GM23338 (cell line): ENCODE results near the gene MBD1. TPM values are rescaled to one million over a fixed set of nuclear protein-coding genes. Genes with fewer than 3 reads are reported as not detected.

Experiments used
- ATAC-seq: fragments of 200-7000 bp; cut with Tn5 transposase; 3 replicates; pipeline ENCODE4 v1.9.1; 2020
- DNase-seq: peaks from one replicate; pipeline ENCODE4 v3.0.0-alpha.2; 2015; ENCODE audit warnings: low spot score
- H2AFZ ChIP-seq: fragments of 200-600 bp; sonication (generic); 2 replicates; pipeline ENCODE4 v1.8.0; 2016; ENCODE audit warnings: antibody characterized with exemption, mild to moderate bottlenecking, moderate library complexity
- H3F3A ChIP-seq: fragments of 200-600 bp; sonication (generic); replicated peaks from 2 replicates; pipeline ENCODE4 v1.8.0; 2017; ENCODE audit warnings: antibody characterized with exemption, mixed run types, low read depth
- H3K27ac ChIP-seq: fragments of 200-600 bp; sonication (generic); 2 replicates; pipeline ENCODE4 v1.6.1; 2016; ENCODE audit warnings: low read depth
- H3K27me3 ChIP-seq: fragments of 200-600 bp; sonication (generic); 2 replicates; pipeline ENCODE4 v1.8.0; 2016; ENCODE audit warnings: mild to moderate bottlenecking, mixed run types, moderate library complexity; ENCODE audit not compliant: insufficient read depth
- H3K36me3 ChIP-seq: fragments of 200-600 bp; sonication (generic); 2 replicates; pipeline ENCODE4 v1.8.0; 2016; ENCODE audit warnings: mild to moderate bottlenecking; ENCODE audit not compliant: insufficient read depth
- H3K4me1 ChIP-seq: fragments of 200-600 bp; sonication (generic); 2 replicates; pipeline ENCODE4 v1.8.0; 2016; ENCODE audit warnings: mild to moderate bottlenecking, moderate library complexity; ENCODE audit not compliant: insufficient read depth
- H3K4me2 ChIP-seq: fragments of 200-600 bp; sonication (generic); 2 replicates; pipeline ENCODE4 v1.7.1; 2017; ENCODE audit warnings: mixed run types
- H3K4me3 ChIP-seq: fragments of 200-600 bp; sonication (generic); 2 replicates; pipeline ENCODE4 v1.6.1; 2016; ENCODE audit warnings: mixed run types
- H3K79me2 ChIP-seq: fragments of 200-600 bp; sonication (generic); replicated peaks from 2 replicates; pipeline ENCODE4 v1.8.0; 2017; ENCODE audit warnings: mild to moderate bottlenecking; ENCODE audit not compliant: insufficient read depth
- H3K9me2 ChIP-seq: fragments of 200-600 bp; sonication (generic); 2 replicates; pipeline ENCODE4 v1.8.0; 2017; ENCODE audit not compliant: insufficient read depth
- H4K20me1 ChIP-seq: fragments of 200-600 bp; sonication (generic); replicated peaks from 2 replicates; pipeline ENCODE4 v1.8.0; 2017; ENCODE audit warnings: mild to moderate bottlenecking; ENCODE audit not compliant: insufficient read depth
- H3K27ac Mint-ChIP-seq: 2 replicates; pipeline ENCODE4 v1.8.0; 2020; ENCODE audit warnings: inconsistent platforms, mild to moderate bottlenecking, moderate library complexity, mixed read lengths
- H3K27me3 Mint-ChIP-seq: 3 replicates; pipeline ENCODE4 v1.8.0; 2022; ENCODE audit warnings: low read depth, mild to moderate bottlenecking, moderate library complexity, mixed read lengths, inconsistent platforms; ENCODE audit not compliant: insufficient read depth, poor library complexity
- H3K36me3 Mint-ChIP-seq: 3 replicates; pipeline ENCODE4 v1.8.0; 2021; ENCODE audit warnings: low read depth, mild to moderate bottlenecking, inconsistent platforms, moderate library complexity, mixed read lengths
- H3K4me1 Mint-ChIP-seq: 3 replicates; pipeline ENCODE4 v1.8.0; 2020; ENCODE audit warnings: mild to moderate bottlenecking, inconsistent platforms, mixed read lengths
- H3K4me3 Mint-ChIP-seq: 3 replicates; pipeline ENCODE4 v1.8.0; 2021; ENCODE audit warnings: moderate library complexity, mild to moderate bottlenecking, inconsistent platforms, mixed read lengths
- H3K9me3 Mint-ChIP-seq: 3 replicates; pipeline ENCODE4 v1.8.0; 2020; ENCODE audit warnings: moderate library complexity, mild to moderate bottlenecking, inconsistent platforms, mixed read lengths
- CREB1 ChIP-seq: fragments of 250-450 bp; sonication (Bioruptor Pico); IDR thresholded peaks from 2 replicates; pipeline ENCODE4 v1.5.0; 2020; ENCODE audit warnings: low read depth, mild to moderate bottlenecking, moderate library complexity
- EZH2 ChIP-seq: fragments of 200-600 bp; sonication (generic); IDR thresholded peaks from one replicate; pipeline ENCODE4 v1.8.0; 2017; ENCODE audit warnings: antibody characterized with exemption, mild to moderate bottlenecking, low read depth; ENCODE audit not compliant: unreplicated experiment
- EZH2phosphoT487 ChIP-seq: fragments of 200-600 bp; sonication (generic); IDR thresholded peaks from one replicate; pipeline ENCODE4 v1.8.1; 2018; ENCODE audit warnings: antibody characterized with exemption; ENCODE audit not compliant: unreplicated experiment
- JUNB ChIP-seq: IDR thresholded peaks from one replicate; pipeline ENCODE4 v1.6.1; 2016; ENCODE audit warnings: antibody characterized with exemption; ENCODE audit not compliant: unreplicated experiment
- NANOG ChIP-seq: IDR thresholded peaks from 2 replicates; pipeline ENCODE4 v1.6.1; 2016; ENCODE audit warnings: antibody characterized with exemption, borderline replicate concordance
- POLR2AphosphoS5 ChIP-seq: IDR thresholded peaks from 2 replicates; pipeline ENCODE4 v1.6.1; 2016; ENCODE audit warnings: antibody characterized with exemption, low read depth
- STAT1 ChIP-seq: IDR thresholded peaks from one replicate; pipeline ENCODE4 v1.6.1; 2016; ENCODE audit warnings: antibody characterized with exemption; ENCODE audit not compliant: unreplicated experiment
- ZNF114 ChIP-seq: fragments of 250-450 bp; sonication (Bioruptor Pico); IDR thresholded peaks from 2 replicates; pipeline ENCODE4 v1.5.0; 2020; ENCODE audit warnings: mild to moderate bottlenecking, moderate library complexity
- ZNF331 ChIP-seq: fragments of 250-450 bp; sonication (Bioruptor Pico); IDR thresholded peaks from 2 replicates; pipeline ENCODE4 v1.5.0; 2020; ENCODE audit warnings: low read depth, mild to moderate bottlenecking, moderate library complexity
- polyA plus RNA-seq: library from polyadenylated mRNA; unstranded; fragments of >200 nt; fragmentation: Nextera tagmentation; extraction: Ambion mirVana; gene quantifications from 2 replicates; pipeline ENCODE4 v1.2.1, GENCODE V29; 2016
- total RNA-seq: library from RNA; depleted of rRNA; stranded (reverse); fragments of >200 nt; shearing (Covaris generic); gene quantifications from 2 replicates; pipeline ENCODE4 v1.2.3, GENCODE V29; 2014
- TF ChIP-seq, protein P1 (sequence below): IDR thresholded peaks from 2 replicates; pipeline ENCODE4 v1.6.1; 2016; ENCODE audit warnings: antibody characterized with exemption
- TF ChIP-seq, protein P2 (sequence below), 2 experiments: fragments of 200-600 bp in 1 of 2; sonication (generic) in 1 of 2; conservative IDR thresholded peaks; 2 replicates each; pipeline versions ENCODE4 v1.5.1 to v1.6.1; 2016 to 2017; ENCODE audit warnings: antibody characterized with exemption in 2 of 2, low read depth in 2 of 2, mild to moderate bottlenecking in 2 of 2, moderate library complexity in 1 of 2
- TF ChIP-seq, protein P3 (sequence below): fragments of 250-450 bp; sonication (Bioruptor Pico); IDR thresholded peaks from 2 replicates; pipeline ENCODE4 v1.5.0; 2020; ENCODE audit warnings: mild to moderate bottlenecking, moderate library complexity

The MBD1 gene
- total and polyA plus RNA-seq, 2 experiments from 2014 or later = 17.0 to 43.5 TPM

DNA sequence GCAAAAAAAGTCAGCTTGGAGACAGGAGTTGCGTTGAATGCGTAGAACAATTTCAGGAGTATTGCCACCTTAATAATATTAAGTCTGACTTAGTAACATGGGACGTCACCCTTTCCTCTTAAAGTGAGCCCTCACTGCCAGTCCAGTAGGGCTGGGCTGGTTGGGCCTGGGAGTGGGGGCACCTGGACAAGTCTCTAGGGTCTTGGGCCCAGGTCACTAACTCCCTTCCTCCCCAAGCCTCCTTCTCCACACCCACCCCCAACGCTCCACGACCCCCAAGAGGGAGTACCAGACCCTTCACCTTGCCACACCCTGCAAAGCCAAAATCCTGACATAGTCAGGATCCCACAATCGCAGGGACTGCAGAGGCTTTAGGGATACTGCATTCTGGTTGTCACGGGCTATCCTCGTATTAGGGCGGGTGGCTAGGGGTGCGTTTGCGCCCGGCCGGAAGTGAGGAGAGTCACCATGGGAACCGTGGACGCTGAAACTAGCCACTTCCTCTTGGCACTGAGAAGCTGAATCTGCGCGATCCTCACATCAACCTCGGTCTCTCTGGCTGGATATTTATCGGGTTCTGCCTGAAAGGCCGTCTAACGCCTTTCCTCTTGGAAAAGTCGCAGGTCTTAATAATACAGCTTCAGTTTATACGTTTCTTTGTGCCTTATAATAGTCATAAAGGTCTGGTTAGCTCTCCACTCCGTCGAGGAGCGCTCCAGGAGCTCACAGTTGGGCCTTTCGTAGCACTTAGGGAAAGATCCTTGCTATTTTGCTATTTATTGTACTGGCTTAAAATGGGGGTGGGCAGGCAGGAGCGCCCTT lies 16.5 kb upstream of the MBD1 start:
- H3F3A ChIP-seq = no peaks in the 10 kb centered on the region
- peak overlapping the region; percentile 60 for H3K4me3 ChIP-seq
- H3K4me1 ChIP-seq = no peaks in the 10 kb centered on the region
- no peaks in the 10 kb centered on the region for H3K79me2 ChIP-seq
- no peaks in the 10 kb centered on the region for H3K36me3 ChIP-seq
- peaks cover 14% of the 10 kb centered on the region for H3K27me3 Mint-ChIP-seq
- H3K36me3 Mint-ChIP-seq = no peaks in the 10 kb centered on the region
- H3K4me1 Mint-ChIP-seq = 0 out of 3 replicates have a peak, but pooled peaks cover 2% of the 10 kb centered on the region
- H3K27ac ChIP-seq = no peak overlapping the region
- no peaks in the 10 kb centered on the region for H3K9me2 ChIP-seq
- H3K9me3 Mint-ChIP-seq = no peaks in the 10 kb centered on the region
- DNase-seq = peak; percentile 94
- ATAC-seq = peak; percentile 96
- H3K4me2 ChIP-seq = peak overlapping the region; percentile 80
- H3K4me3 Mint-ChIP-seq = peak overlapping the region; percentile 84
- H2AFZ ChIP-seq = peak overlapping the region; percentile 77
- peak; percentile 54 for TF ChIP-seq POLR2AphosphoS5
- TF ChIP-seq EZH2phosphoT487 = no peak
- H3K27ac Mint-ChIP-seq = no peak overlapping the region
- peaks cover 40% of the 10 kb centered on the region for H3K27me3 ChIP-seq
- no peaks in the 10 kb centered on the region for H4K20me1 ChIP-seq

DNA sequence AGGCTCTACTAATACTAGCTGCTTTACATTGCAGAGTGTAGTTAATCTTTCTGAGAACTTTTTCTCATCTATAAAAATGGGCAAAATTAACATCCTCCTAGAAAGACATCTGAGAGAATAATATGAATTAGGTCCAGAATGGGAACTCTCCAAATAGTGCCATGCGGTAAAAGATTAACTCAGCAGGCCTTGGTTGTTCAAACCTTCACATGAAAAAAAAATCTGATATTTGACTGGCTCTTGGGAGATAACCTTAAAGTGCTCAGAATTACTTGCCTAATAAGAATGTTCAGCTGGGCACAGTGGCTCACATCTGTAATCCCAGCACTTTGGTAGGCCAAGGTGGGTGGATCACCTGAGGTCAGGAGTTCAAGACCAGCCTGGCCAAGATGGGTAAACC lies 11.7 kb upstream of the MBD1 start:
- H3K4me1 ChIP-seq = peaks cover 3% of the 10 kb centered on the region
- Mint-ChIP-seq H3K4me1 (no peaks in the 10 kb centered on the region), H3K27me3 (peaks cover 2% of the 10 kb centered on the region), H3K9me3 (no peaks in the 10 kb centered on the region), H3K4me3 (no peak overlapping the region), H3K36me3 (no peaks in the 10 kb centered on the region), H3K27ac (no peak overlapping the region)
- H3F3A ChIP-seq = no peaks in the 10 kb centered on the region
- no peak for DNase-seq
- no peak for ATAC-seq
- no peak overlapping the region for H2AFZ ChIP-seq
- no peaks in the 10 kb centered on the region for H3K27me3 ChIP-seq
- H3K36me3 ChIP-seq = no peaks in the 10 kb centered on the region
- H3K4me2 ChIP-seq = no peak overlapping the region
- no peaks in the 10 kb centered on the region for H3K9me2 ChIP-seq
- H3K79me2 ChIP-seq = no peaks in the 10 kb centered on the region
- no peaks in the 10 kb centered on the region for H4K20me1 ChIP-seq
- H3K4me3 ChIP-seq = no peak overlapping the region
- H3K27ac ChIP-seq = no peak overlapping the region
- TF ChIP-seq CREB1 (CRISPR knock-in tag) = no peak
- TF ChIP-seq ZNF114 (CRISPR knock-in tag) = no peak
- TF ChIP-seq, protein P1, sequence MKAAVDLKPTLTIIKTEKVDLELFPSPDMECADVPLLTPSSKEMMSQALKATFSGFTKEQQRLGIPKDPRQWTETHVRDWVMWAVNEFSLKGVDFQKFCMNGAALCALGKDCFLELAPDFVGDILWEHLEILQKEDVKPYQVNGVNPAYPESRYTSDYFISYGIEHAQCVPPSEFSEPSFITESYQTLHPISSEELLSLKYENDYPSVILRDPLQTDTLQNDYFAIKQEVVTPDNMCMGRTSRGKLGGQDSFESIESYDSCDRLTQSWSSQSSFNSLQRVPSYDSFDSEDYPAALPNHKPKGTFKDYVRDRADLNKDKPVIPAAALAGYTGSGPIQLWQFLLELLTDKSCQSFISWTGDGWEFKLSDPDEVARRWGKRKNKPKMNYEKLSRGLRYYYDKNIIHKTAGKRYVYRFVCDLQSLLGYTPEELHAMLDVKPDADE = no peak
- TF ChIP-seq STAT1 = no peak
- no peak for TF ChIP-seq JUNB
- no peak for TF ChIP-seq POLR2AphosphoS5
- no peak for TF ChIP-seq EZH2
- no peak for TF ChIP-seq NANOG
- TF ChIP-seq, protein P2, sequence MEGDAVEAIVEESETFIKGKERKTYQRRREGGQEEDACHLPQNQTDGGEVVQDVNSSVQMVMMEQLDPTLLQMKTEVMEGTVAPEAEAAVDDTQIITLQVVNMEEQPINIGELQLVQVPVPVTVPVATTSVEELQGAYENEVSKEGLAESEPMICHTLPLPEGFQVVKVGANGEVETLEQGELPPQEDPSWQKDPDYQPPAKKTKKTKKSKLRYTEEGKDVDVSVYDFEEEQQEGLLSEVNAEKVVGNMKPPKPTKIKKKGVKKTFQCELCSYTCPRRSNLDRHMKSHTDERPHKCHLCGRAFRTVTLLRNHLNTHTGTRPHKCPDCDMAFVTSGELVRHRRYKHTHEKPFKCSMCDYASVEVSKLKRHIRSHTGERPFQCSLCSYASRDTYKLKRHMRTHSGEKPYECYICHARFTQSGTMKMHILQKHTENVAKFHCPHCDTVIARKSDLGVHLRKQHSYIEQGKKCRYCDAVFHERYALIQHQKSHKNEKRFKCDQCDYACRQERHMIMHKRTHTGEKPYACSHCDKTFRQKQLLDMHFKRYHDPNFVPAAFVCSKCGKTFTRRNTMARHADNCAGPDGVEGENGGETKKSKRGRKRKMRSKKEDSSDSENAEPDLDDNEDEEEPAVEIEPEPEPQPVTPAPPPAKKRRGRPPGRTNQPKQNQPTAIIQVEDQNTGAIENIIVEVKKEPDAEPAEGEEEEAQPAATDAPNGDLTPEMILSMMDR (conservative IDR thresholded peaks at IDR 0.05; ENCODE audit: low read depth in 2 of 2) = no peak
- TF ChIP-seq EZH2phosphoT487 = no peak
- TF ChIP-seq, protein P3, sequence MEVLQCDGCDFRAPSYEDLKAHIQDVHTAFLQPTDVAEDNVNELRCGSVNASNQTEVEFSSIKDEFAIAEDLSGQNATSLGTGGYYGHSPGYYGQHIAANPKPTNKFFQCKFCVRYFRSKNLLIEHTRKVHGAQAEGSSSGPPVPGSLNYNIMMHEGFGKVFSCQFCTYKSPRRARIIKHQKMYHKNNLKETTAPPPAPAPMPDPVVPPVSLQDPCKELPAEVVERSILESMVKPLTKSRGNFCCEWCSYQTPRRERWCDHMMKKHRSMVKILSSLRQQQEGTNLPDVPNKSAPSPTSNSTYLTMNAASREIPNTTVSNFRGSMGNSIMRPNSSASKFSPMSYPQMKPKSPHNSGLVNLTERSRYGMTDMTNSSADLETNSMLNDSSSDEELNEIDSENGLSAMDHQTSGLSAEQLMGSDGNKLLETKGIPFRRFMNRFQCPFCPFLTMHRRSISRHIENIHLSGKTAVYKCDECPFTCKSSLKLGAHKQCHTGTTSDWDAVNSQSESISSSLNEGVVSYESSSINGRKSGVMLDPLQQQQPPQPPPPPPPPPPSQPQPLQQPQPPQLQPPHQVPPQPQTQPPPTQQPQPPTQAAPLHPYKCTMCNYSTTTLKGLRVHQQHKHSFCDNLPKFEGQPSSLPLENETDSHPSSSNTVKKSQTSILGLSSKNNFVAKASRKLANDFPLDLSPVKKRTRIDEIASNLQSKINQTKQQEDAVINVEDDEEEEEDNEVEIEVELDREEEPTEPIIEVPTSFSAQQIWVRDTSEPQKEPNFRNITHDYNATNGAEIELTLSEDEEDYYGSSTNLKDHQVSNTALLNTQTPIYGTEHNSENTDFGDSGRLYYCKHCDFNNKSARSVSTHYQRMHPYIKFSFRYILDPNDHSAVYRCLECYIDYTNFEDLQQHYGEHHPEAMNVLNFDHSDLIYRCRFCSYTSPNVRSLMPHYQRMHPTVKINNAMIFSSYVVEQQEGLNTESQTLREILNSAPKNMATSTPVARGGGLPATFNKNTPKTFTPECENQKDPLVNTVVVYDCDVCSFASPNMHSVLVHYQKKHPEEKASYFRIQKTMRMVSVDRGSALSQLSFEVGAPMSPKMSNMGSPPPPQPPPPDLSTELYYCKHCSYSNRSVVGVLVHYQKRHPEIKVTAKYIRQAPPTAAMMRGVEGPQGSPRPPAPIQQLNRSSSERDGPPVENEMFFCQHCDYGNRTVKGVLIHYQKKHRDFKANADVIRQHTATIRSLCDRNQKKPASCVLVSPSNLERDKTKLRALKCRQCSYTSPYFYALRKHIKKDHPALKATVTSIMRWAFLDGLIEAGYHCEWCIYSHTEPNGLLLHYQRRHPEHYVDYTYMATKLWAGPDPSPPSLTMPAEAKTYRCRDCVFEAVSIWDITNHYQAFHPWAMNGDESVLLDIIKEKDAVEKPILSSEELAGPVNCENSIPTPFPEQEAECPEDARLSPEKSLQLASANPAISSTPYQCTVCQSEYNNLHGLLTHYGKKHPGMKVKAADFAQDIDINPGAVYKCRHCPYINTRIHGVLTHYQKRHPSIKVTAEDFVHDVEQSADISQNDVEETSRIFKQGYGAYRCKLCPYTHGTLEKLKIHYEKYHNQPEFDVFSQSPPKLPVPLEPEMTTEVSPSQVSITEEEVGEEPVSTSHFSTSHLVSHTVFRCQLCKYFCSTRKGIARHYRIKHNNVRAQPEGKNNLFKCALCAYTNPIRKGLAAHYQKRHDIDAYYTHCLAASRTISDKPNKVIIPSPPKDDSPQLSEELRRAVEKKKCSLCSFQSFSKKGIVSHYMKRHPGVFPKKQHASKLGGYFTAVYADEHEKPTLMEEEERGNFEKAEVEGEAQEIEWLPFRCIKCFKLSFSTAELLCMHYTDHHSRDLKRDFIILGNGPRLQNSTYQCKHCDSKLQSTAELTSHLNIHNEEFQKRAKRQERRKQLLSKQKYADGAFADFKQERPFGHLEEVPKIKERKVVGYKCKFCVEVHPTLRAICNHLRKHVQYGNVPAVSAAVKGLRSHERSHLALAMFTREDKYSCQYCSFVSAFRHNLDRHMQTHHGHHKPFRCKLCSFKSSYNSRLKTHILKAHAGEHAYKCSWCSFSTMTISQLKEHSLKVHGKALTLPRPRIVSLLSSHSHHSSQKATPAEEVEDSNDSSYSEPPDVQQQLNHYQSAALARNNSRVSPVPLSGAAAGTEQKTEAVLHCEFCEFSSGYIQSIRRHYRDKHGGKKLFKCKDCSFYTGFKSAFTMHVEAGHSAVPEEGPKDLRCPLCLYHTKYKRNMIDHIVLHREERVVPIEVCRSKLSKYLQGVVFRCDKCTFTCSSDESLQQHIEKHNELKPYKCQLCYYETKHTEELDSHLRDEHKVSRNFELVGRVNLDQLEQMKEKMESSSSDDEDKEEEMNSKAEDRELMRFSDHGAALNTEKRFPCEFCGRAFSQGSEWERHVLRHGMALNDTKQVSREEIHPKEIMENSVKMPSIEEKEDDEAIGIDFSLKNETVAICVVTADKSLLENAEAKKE = no peak
- no peak for TF ChIP-seq ZNF331
